ENCODE results near the gene IREB2.
"Not testable (repeated sequence)": the region's sequence is repeated elsewhere in the genome, so short reads cannot be mapped to it uniquely, and the experiment has no call there.

Gene IREB2

GRCh38 chr15:78429477-78429876, 8.5 kb upstream of the IREB2 start:
- H3K36me3 ChIP-seq (ENCODE audit: insufficient read depth), result no peaks in the 10 kb centered on the region
- no peak overlapping the region for H3K9ac ChIP-seq
- no peaks in the 10 kb centered on the region for H4K20me1 ChIP-seq (ENCODE audit: insufficient read depth)
- no peaks in the 10 kb centered on the region for H3K4me1 ChIP-seq (ENCODE audit: low read depth, poor library complexity, severe bottlenecking)
- H2AFZ ChIP-seq (ENCODE audit: low read depth), result no peak overlapping the region
- H3K79me2 ChIP-seq (ENCODE audit: insufficient read depth, low read depth), result no peaks in the 10 kb centered on the region
- no peak overlapping the region for H3K4me3 ChIP-seq (IDR thresholded peaks at IDR 0.05; ENCODE audit: insufficient read depth, low read depth, low read length)
- TF ChIP-seq CTCF (conservative IDR thresholded peaks at IDR 0.05; ENCODE audit: low read depth, low read length), result no peak
- H3K4me2 ChIP-seq, result no peak overlapping the region
- no peak overlapping the region for H3K27ac ChIP-seq
- no peaks in the 10 kb centered on the region for H3K27me3 ChIP-seq (ENCODE audit: insufficient read depth, low read depth)

- Histone ChIP-seq H3K27ac (no peak overlapping the region), H3K4me2 (no peak overlapping the region), H2AFZ (ENCODE audit: low read depth) (no peak overlapping the region), H3K79me2 (ENCODE audit: insufficient read depth, low read depth) (no peaks in the 10 kb centered on the region), H3K4me1 (ENCODE audit: low read depth, poor library complexity, severe bottlenecking) (no peaks in the 10 kb centered on the region), H3K27me3 (ENCODE audit: insufficient read depth, low read depth) (no peaks in the 10 kb centered on the region), H3K4me3 (IDR thresholded peaks at IDR 0.05; ENCODE audit: insufficient read depth, low read depth, low read length) (no peak overlapping the region), H4K20me1 (ENCODE audit: insufficient read depth) (no peaks in the 10 kb centered on the region), H3K36me3 (ENCODE audit: insufficient read depth) (no peaks in the 10 kb centered on the region), H3K9ac (no peak overlapping the region)
- TF ChIP-seq CTCF (conservative IDR thresholded peaks at IDR 0.05; ENCODE audit: low read depth, low read length), result no peak
Measured at GRCh38 chr15:78431955-78432354, 6.1 kb upstream of the IREB2 start.

GRCh38 chr15:78432664-78433063, 5.4 kb upstream of the IREB2 start:
- Histone ChIP-seq H3K9ac (no peak overlapping the region), H4K20me1 (ENCODE audit: insufficient read depth) (no peaks in the 10 kb centered on the region), H3K4me3 (IDR thresholded peaks at IDR 0.05; ENCODE audit: insufficient read depth, low read depth, low read length) (no peak overlapping the region), H3K27me3 (ENCODE audit: insufficient read depth, low read depth) (no peaks in the 10 kb centered on the region), H3K4me2 (no peak overlapping the region), H3K36me3 (ENCODE audit: insufficient read depth) (no peaks in the 10 kb centered on the region), H2AFZ (ENCODE audit: low read depth) (no peak overlapping the region), H3K79me2 (ENCODE audit: insufficient read depth, low read depth) (no peaks in the 10 kb centered on the region), H3K4me1 (ENCODE audit: low read depth, poor library complexity, severe bottlenecking) (peaks cover 5% of the 10 kb centered on the region), H3K27ac (no peak overlapping the region)
- no peak for TF ChIP-seq CTCF (conservative IDR thresholded peaks at IDR 0.05; ENCODE audit: low read depth, low read length)

GRCh38 chr15:78434134-78434533, 3.9 kb upstream of the IREB2 start:
- H4K20me1 ChIP-seq (ENCODE audit: insufficient read depth), result no peaks in the 10 kb centered on the region
- no peak overlapping the region for H3K9ac ChIP-seq
- no peak for TF ChIP-seq CTCF (conservative IDR thresholded peaks at IDR 0.05; ENCODE audit: low read depth, low read length)
- H2AFZ ChIP-seq (ENCODE audit: low read depth), result no peak overlapping the region
- H3K4me3 ChIP-seq (IDR thresholded peaks at IDR 0.05; ENCODE audit: insufficient read depth, low read depth, low read length), result no peak overlapping the region
- H3K4me1 ChIP-seq (ENCODE audit: low read depth, poor library complexity, severe bottlenecking), result peaks cover 6% of the 10 kb centered on the region
- no peaks in the 10 kb centered on the region for H3K36me3 ChIP-seq (ENCODE audit: insufficient read depth)
- H3K79me2 ChIP-seq (ENCODE audit: insufficient read depth, low read depth), result peaks cover 10% of the 10 kb centered on the region
- no peak overlapping the region for H3K4me2 ChIP-seq
- no peaks in the 10 kb centered on the region for H3K27me3 ChIP-seq (ENCODE audit: insufficient read depth, low read depth)
- no peak overlapping the region for H3K27ac ChIP-seq

- H3K4me1 ChIP-seq (ENCODE audit: low read depth, poor library complexity, severe bottlenecking), result peaks cover 12% of the 10 kb centered on the region
- not testable (repeated sequence) for H3K27me3 ChIP-seq (ENCODE audit: insufficient read depth, low read depth); H3K36me3 ChIP-seq (ENCODE audit: insufficient read depth); H3K27ac ChIP-seq; H3K4me3 ChIP-seq (IDR thresholded peaks at IDR 0.05; ENCODE audit: insufficient read depth, low read depth, low read length); H3K9ac ChIP-seq; H3K4me2 ChIP-seq; H4K20me1 ChIP-seq (ENCODE audit: insufficient read depth); H2AFZ ChIP-seq (ENCODE audit: low read depth)
- H3K79me2 ChIP-seq (ENCODE audit: insufficient read depth, low read depth), result peaks cover 15% of the 10 kb centered on the region
Measured at GRCh38 chr15:78434711-78435110, 3.3 kb upstream of the IREB2 start.
